K562 (cell line): Measurements from ENCODE around the gene PI16. TPM values are rescaled to one million over a fixed set of nuclear protein-coding genes. Genes with fewer than 3 reads are reported as not detected.

Experiments
- CHD1 ChIP-seq: fragments of 200-600 bp; sonication (generic); IDR thresholded peaks from one replicate; pipeline ENCODE4 v1.6.1; 2012; ENCODE audit warnings: mild to moderate bottlenecking, moderate library complexity, low read length, inconsistent platforms
- FOS ChIP-seq: IDR thresholded peaks from 3 replicates; pipeline ENCODE4 v1.6.1; 2011; ENCODE audit not compliant: insufficient read length; ENCODE audit errors: extremely low read depth
- KLF13 ChIP-seq: fragments of 450-650 bp; IDR thresholded peaks from 2 replicates; pipeline ENCODE4 v1.6.1; 2016; ENCODE audit warnings: missing genetic modification characterization, low read depth, mild to moderate bottlenecking, missing compliant biosample characterization, moderate library complexity, borderline replicate concordance
- MYC ChIP-seq, 2 experiments: fragments of 250-450 bp in 1 of 2; sonication (Bioruptor Pico) in 1 of 2; IDR thresholded peaks; 2 replicates each; pipeline versions ENCODE4 v1.5.1 to v1.6.1; 2012 to 2021; ENCODE audit warnings: low read depth in 2 of 2, borderline replicate concordance in 1 of 2, improper control_type of control experiment in 1 of 2, low read length in 1 of 2, mild to moderate bottlenecking in 1 of 2, moderate library complexity in 1 of 2
- POLR2G ChIP-seq: fragments of 200-400 bp; formaldehyde crosslinking; IDR thresholded peaks from 2 replicates; pipeline ENCODE4 v1.6.1; 2017; ENCODE audit warnings: low read depth, mild to moderate bottlenecking, antibody characterized with exemption, low read length, moderate library complexity
- SOX6 ChIP-seq: fragments of 450-650 bp; IDR thresholded peaks from 2 replicates; pipeline ENCODE4 v1.6.1; 2014; ENCODE audit warnings: mild to moderate bottlenecking
- XRCC5 ChIP-seq: fragments of 200-400 bp; formaldehyde crosslinking; IDR thresholded peaks from 2 replicates; pipeline ENCODE4 v1.6.1; 2017; ENCODE audit warnings: low read depth, mild to moderate bottlenecking, low read length
- ZNF79 ChIP-seq: fragments of 250-450 bp; sonication (Bioruptor Pico); IDR thresholded peaks from 2 replicates; pipeline ENCODE4 v1.4.0; 2020; ENCODE audit warnings: low read depth, mild to moderate bottlenecking, moderate library complexity
- ZSCAN32 ChIP-seq: fragments of 450-650 bp; formaldehyde crosslinking; IDR thresholded peaks from 2 replicates; pipeline ENCODE4 v1.4.0; 2020; ENCODE audit warnings: mild to moderate bottlenecking, moderate library complexity
- polyA plus RNA-seq, 8 experiments: library from polyadenylated mRNA; depleted of rRNA in 4 of 8; stranded (reverse) in 5 of 8; unstranded in 3 of 8; fragments of >200 nt; fragmentation: Nextera tagmentation in 2 of 8; fragmentation: Illumina TruSeq in 1 of 8; extraction: Ambion mirVana in 2 of 8; extraction: Trizol in 1 of 8; gene quantifications; 2 replicates each; pipeline versions ENCODE4 v1.2.1 to v1.2.3, GENCODE V29; 2011 to 2014; ENCODE audit warnings: inconsistent platforms in 1 of 8, missing spikeins in 1 of 8
- total RNA-seq, 7 experiments: library from RNA; depleted of rRNA in 6 of 7; stranded (reverse); fragments of >200 nt in 6 of 7; fragmentation: Illumina TruSeq in 2 of 7; extraction: Trizol in 2 of 7; gene quantifications; 2 replicates each; pipeline versions ENCODE4 v1.2.1 to v1.2.3, GENCODE V29; 2011 to 2021; ENCODE audit warnings: low replicate concordance in 1 of 7
- TF ChIP-seq, protein P1 (sequence below): fragments of 250-450 bp; sonication (Bioruptor Pico); IDR thresholded peaks from 2 replicates; pipeline ENCODE4 v1.4.0; 2020
- TF ChIP-seq, protein P2 (sequence below): fragments of 250-450 bp; sonication (Bioruptor Pico); IDR thresholded peaks from 2 replicates; pipeline ENCODE4 v1.8.0; 2022; ENCODE audit warnings: inconsistent platforms, mild to moderate bottlenecking, moderate library complexity, borderline replicate concordance
- TF ChIP-seq, protein P3 (sequence below): fragments of 450-650 bp; IDR thresholded peaks from 2 replicates; pipeline ENCODE4 v1.6.1; 2017; ENCODE audit warnings: antibody characterized with exemption, mild to moderate bottlenecking
- TF ChIP-seq, protein P4 (sequence below), 2 experiments: IDR thresholded peaks in 1 of 2; conservative IDR thresholded peaks in 1 of 2; 2 replicates each; pipeline ENCODE4 v1.6.1; 2016; ENCODE audit warnings: low read depth in 2 of 2, mild to moderate bottlenecking in 1 of 2, missing compliant biosample characterization in 1 of 2, missing genetic modification characterization in 1 of 2, moderate library complexity in 1 of 2

PI16 gene
- total and polyA plus RNA-seq, 9 of the 15 experiments (the other 6 are each of a cell fraction or from before 2014, with no cell fraction given) = 0.06 to 0.18 TPM; not detected in 7

DNA sequence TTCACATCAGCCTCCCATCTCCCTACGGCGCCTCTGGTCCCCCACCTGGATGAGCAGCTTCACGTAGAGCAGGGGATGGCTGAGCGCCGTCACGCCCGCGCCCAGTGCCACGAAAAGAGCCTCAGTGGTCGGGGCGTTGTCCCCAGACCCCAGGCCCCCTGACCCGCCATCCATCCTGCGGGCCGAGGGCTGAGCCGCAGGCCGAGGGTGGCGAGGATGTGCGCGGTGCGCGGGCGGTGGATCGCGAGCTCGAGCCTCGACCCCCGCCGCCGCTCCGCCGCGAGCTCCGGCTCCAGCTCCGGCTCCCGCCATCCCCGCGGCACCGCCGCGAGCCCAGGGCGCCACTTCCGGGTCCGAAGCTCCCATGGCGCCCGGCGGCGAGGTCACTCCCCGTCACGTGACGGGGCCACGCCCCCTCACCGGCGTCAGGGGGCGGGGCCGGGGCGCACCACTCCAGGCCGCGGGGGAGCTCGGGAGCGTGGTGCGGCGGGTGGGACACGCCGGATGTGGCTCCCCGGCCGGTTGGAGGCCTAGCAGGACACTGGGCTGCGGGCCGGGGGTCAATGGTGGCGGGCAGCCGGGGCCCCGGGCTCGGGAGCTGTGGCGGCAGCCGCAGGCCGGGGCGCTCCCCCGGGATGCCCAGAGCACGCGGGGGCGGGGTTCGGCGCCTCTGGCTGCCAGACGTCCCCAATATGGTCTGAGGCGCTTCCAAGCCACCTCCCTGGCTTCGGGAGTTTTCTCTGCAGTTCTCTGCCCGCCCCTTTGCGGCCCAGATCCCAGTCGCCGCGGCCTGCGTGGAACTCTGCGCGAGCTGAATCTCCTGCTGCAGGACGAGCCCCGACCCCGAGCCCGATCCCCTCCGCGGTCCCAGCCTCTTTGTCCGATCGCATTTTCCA, 31.5 kb downstream of the PI16 start, which contains the start of gene MTCH1 (continued):
- no peak for TF ChIP-seq ZSCAN32 (CRISPR knock-in tag)
- TF ChIP-seq FOS = peak; percentile 14
- TF ChIP-seq, protein P1, sequence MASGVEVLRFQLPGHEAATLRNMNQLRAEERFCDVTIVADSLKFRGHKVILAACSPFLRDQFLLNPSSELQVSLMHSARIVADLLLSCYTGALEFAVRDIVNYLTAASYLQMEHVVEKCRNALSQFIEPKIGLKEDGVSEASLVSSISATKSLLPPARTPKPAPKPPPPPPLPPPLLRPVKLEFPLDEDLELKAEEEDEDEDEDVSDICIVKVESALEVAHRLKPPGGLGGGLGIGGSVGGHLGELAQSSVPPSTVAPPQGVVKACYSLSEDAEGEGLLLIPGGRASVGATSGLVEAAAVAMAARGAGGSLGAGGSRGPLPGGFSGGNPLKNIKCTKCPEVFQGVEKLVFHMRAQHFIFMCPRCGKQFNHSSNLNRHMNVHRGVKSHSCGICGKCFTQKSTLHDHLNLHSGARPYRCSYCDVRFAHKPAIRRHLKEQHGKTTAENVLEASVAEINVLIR (CRISPR knock-in tag) = peak; percentile 62
- TF ChIP-seq MYC (IDR thresholded peaks at IDR 0.05; ENCODE audit: low read depth, low read length) = peak; percentile 92
- no peak for TF ChIP-seq MYC (CRISPR knock-in tag; IDR thresholded peaks at IDR 0.05; ENCODE audit: borderline replicate concordance, low read depth)
- TF ChIP-seq SOX6 = peak; percentile 50; the same call in 1 of the 2 replicates
- TF ChIP-seq, protein P2, sequence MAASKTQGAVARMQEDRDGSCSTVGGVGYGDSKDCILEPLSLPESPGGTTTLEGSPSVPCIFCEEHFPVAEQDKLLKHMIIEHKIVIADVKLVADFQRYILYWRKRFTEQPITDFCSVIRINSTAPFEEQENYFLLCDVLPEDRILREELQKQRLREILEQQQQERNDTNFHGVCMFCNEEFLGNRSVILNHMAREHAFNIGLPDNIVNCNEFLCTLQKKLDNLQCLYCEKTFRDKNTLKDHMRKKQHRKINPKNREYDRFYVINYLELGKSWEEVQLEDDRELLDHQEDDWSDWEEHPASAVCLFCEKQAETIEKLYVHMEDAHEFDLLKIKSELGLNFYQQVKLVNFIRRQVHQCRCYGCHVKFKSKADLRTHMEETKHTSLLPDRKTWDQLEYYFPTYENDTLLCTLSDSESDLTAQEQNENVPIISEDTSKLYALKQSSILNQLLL (CRISPR knock-in tag) = no peak
- peak; percentile 21; the same call in 1 of the 2 replicates for TF ChIP-seq XRCC5
- TF ChIP-seq ZNF79 (CRISPR knock-in tag) = no peak
- no peak for TF ChIP-seq CHD1
- TF ChIP-seq, protein P3, sequence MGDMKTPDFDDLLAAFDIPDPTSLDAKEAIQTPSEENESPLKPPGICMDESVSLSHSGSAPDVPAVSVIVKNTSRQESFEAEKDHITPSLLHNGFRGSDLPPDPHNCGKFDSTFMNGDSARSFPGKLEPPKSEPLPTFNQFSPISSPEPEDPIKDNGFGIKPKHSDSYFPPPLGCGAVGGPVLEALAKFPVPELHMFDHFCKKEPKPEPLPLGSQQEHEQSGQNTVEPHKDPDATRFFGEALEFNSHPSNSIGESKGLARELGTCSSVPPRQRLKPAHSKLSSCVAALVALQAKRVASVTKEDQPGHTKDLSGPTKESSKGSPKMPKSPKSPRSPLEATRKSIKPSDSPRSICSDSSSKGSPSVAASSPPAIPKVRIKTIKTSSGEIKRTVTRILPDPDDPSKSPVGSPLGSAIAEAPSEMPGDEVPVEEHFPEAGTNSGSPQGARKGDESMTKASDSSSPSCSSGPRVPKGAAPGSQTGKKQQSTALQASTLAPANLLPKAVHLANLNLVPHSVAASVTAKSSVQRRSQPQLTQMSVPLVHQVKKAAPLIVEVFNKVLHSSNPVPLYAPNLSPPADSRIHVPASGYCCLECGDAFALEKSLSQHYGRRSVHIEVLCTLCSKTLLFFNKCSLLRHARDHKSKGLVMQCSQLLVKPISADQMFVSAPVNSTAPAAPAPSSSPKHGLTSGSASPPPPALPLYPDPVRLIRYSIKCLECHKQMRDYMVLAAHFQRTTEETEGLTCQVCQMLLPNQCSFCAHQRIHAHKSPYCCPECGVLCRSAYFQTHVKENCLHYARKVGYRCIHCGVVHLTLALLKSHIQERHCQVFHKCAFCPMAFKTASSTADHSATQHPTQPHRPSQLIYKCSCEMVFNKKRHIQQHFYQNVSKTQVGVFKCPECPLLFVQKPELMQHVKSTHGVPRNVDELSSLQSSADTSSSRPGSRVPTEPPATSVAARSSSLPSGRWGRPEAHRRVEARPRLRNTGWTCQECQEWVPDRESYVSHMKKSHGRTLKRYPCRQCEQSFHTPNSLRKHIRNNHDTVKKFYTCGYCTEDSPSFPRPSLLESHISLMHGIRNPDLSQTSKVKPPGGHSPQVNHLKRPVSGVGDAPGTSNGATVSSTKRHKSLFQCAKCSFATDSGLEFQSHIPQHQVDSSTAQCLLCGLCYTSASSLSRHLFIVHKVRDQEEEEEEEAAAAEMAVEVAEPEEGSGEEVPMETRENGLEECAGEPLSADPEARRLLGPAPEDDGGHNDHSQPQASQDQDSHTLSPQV = peak; percentile 70
- TF ChIP-seq, protein P4, sequence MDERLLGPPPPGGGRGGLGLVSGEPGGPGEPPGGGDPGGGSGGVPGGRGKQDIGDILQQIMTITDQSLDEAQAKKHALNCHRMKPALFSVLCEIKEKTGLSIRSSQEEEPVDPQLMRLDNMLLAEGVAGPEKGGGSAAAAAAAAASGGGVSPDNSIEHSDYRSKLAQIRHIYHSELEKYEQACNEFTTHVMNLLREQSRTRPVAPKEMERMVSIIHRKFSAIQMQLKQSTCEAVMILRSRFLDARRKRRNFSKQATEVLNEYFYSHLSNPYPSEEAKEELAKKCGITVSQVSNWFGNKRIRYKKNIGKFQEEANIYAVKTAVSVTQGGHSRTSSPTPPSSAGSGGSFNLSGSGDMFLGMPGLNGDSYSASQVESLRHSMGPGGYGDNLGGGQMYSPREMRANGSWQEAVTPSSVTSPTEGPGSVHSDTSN (CRISPR knock-in tag; IDR thresholded peaks at IDR 0.05; ENCODE audit: low read depth) = no peak
- TF ChIP-seq, protein P4 (tag; conservative IDR thresholded peaks at IDR 0.05; ENCODE audit: low read depth) = no peak
- peak; percentile 92 for TF ChIP-seq KLF13 (tag)
- peak; percentile 98 for TF ChIP-seq POLR2G
